Stimulated activated CD8-positive, alpha-beta memory T cell treated with anti-CD3 and anti-CD28 coated beads, Interleukin-7, amount 100 ng/mL, for 48 hours (primary cell): ENCODE data around the gene PDE4D.
"Not testable (repeated sequence)": the region's sequence is repeated elsewhere in the genome, so short reads cannot be mapped to it uniquely, and the experiment has no call there.

Source experiments
- DNase-seq, 2 donors: peaks; one replicate each; pipeline ENCODE4 v3.0.0-alpha.2; 2020; ENCODE audit warnings: low read depth in 1 of 2; ENCODE audit errors: extremely low read depth in 1 of 2

PDE4D gene

DNA sequence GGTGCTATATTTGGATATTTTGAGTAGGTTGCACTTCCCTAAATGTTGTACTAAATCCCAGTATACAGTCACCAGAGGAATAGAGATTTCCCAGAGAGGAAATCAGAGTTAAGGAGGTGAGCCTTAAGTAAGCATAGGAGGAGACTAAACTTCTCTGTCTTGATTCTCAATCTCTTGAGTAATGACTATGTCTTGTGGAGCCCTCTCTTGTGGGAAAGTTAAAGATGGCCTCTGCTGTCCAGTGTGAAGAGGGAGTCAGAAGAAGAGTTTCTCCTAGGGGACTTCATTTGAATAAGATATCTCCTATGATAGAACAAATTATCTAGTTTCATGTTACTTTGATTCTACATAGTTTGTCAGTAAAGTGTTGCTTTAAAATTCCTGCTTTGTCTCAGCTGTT, 502.5 kb downstream of the PDE4D start:
- DNase-seq: no peak

DNA sequence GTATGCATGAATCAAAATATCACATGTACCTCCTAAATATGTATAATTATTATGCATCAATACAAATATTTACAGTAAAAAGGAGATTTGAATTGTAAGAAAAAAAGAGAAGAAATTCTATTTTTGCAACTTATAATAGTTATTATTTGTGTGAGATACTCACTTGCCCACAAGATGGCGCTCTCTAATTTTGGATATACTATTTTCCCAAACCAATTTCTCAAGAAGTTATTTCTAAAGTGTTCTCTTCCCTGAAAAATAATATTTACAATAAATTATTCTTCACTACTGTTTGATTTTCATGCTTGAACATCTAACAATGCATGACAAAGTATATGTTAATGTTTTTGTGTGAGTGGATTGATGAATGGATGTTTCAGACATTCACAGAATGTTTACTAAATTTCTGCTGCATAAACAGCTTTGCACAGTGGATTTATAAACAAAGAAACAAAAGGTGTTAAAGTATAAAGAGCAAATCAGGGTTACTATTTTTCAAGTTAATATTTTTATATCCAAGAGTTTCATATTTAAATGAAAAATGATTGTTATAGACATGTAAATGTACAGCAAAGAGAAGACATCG, 503.4 kb downstream of the PDE4D start:
- DNase-seq: no peak

DNA sequence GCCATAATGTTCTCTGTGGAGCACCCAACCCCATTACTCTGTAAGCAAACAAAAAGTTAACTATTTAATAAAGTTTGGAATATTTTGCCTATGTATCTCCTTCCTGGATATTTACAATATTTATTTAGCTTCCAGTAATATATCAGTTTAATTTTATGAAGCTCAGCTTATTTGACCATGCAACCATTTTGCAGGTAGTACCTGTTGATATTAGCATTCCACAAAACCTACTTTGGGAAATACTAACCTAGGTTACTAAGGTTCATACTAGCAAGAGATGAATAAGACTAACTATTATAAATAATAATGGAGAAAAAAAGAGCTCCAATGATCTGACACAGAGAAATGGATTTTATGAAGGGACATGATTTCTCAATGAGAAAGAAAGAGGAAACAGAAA, 506.4 kb downstream of the PDE4D start:
- no peak for DNase-seq

DNA sequence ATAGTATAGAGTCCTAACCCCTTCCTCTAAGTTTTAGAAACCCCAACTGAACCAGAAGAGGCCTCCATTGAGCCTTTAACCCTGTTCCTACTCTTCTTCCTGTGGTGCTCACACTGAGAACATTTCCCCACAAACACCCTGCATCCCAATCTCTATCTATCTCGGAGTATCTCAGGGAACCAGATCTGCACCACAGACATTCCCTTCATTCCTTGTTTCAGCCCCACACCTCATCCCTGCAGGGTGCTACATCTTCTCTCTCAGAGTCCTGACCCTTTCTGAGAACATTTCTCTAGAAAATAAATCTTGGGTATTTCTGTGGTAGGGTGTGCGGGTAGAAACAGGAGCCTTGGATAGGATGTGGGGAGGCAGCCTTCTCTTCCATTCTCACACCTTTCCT, 507.8 kb downstream of the PDE4D start:
- DNase-seq: no peak

DNA sequence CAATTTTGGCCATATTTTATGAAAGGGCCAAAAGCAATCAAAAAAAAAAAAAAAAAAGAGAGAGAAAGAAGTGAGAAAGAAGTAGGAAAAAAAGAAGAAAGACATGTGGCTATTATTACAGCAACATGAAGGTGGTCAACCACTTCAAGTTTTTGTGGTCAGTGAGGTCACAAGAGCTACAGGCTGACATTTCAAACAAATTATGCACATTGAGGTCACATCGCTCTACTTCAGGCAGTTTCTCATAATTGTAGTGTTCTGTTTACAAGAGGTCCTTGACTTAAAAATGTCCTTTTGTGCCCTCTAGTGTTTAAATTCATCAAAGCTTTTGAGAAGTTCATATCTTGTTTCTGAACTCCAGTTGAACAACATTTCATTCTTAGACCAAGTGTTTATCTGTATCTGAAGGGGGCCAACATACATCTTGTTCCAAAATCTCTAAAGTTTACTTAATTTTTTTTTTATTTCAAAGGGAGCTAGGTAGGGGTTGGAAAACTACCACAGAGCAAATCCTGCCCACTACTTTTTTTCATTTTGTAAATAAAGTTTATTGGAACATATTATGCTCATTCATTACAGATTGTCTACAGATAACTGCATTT, 513.1 kb downstream of the PDE4D start:
- DNase-seq: no peak

DNA sequence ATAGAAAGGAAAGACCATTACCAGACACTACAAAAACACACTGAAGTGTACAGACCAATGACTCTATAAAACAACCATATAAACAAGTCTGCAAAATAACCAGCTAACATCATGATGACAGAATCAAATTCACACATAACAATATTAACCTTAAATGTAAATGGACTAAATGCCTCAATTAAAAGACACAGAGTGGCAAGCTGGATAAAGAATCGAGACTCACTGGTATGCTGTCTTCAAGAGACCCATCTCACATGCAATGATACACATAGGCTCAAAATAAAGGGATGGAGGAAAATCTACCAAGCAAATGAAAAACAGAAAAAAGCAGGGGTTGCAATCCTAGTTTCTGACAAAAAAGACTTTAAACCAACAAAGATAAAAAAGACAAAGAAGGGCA, 519.5 kb downstream of the PDE4D start:
- DNase-seq: not testable (repeated sequence)

DNA sequence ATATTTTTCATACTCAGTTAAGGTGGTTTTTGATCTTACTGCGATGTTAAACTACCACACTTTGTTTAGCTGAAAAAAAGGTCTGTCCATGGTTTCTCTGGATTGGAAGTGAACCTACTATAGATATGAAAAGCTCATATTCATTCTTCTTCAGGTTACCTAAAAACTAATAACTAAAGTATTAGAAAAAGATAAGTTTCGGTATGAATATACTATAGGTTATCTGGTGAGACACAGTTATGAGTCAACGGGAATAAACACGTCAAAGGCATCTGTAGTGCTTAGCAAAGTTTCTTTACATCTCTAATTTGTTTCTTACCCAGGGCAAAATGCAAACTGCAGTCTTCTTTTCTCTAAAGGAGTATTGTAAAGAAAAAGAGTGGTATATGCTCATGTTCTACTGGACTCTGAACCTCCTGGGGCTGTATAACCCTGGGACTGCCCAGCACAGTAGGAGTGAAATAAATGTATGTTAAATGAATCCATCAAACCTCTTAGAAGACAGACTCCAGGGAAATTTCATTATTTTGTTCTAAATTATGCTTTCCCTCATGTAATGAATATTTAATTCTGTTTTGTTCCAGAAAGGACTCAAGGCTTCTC, 521.9 kb downstream of the PDE4D start:
- DNase-seq: no peak

DNA sequence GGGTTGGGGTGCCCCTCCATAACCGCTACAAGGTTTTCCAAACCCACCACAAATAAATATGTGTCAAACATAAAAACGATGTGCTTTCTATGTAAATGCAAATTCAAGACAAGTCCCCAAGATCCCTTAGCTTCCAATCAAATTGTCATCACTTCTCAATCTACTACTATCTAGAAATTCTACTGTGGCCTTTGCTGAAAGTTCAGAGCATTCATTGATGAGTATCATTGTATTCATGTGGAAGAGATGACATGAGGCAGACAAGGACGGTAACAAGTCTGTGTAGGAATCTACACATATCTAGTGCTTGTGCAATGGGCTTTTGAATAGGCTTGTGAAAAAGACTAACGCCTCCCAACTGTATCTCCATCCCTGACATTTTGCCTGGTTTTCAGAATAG, 524.6 kb downstream of the PDE4D start:
- no peak for DNase-seq

DNA sequence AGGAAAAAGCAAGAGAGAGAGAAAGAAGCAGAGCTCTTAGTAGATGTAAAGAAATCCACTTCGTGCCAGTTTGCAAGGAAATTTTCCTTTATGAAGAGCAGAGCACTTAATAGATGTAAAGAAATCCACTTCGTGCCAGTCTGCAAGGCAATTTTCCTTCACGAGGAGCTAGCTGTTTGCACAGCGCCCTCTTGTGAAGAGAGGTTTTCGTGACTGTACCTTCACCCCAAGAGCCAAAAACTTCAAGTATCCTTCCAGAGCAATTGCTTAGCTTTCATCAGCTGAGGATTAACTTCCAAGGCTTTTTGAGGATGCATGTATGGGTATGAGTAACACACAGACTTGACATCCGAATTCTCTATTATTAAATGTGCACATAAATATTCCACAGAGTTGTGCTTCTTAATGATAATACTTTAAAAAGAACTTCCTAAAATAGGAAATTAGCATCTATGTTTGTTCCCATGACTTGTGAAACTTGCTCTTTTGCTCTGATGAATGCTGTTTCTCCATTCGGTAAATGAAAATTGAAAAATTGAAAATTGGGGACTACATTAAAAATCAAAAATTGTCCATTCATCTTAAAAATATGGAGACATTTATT, 525.6 kb downstream of the PDE4D start:
- no peak for DNase-seq

DNA sequence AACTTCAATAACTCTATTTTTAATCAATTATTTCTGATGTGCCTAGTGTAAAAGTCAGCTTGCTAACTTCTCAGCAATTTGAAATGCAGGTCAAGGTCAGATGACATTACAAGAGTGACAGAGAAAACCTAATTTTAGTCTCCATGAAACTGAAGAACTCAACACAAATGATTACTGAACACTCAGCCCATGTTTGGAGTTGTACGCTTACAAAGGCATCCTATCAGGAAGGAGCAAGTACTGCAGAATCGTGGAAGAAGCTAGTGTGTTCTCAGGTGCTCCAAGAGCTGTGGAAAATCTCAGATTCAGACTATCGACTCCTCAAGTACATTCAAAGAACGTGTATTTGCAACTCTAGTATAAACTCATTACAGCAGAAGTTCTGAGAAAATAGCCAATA, 526.7 kb downstream of the PDE4D start:
- no peak for DNase-seq

DNA sequence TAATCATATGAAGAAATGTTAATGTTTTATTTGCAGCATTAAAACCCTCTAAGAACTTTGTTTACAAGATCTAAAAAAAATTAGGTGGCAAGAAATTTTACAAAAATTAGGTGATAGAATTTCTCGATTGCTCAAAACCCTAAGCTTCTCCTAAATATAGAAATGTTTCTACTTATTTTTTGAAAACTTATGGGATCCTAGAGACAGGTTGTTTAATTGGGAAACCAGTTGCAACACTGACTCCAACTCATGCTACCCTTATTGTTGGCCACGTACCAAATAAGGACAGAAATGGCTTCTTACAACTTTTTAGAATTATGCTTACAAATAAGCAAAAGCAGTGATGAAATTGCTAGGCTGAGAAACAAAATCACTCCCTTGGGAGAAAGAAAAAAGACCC, 531.1 kb downstream of the PDE4D start:
- no peak for DNase-seq

DNA sequence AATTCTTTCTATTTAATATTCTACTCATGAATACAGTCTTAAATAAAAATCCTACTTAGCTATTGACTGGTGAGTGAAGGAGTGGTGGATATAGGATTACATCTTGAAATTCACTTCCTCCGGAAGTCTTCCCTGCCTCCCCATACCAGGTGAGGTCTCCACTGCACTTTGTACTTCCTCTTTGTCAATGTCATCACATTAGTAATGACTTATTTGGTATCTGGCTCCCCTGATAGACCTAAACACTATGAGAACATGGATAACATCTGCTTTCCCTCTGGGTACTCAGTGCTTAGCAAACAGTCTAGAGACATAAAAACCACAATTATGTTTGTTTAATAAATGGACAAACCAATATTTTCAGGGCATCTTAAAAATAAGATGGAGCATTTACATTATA, 532.1 kb downstream of the PDE4D start:
- DNase-seq: no peak

DNA sequence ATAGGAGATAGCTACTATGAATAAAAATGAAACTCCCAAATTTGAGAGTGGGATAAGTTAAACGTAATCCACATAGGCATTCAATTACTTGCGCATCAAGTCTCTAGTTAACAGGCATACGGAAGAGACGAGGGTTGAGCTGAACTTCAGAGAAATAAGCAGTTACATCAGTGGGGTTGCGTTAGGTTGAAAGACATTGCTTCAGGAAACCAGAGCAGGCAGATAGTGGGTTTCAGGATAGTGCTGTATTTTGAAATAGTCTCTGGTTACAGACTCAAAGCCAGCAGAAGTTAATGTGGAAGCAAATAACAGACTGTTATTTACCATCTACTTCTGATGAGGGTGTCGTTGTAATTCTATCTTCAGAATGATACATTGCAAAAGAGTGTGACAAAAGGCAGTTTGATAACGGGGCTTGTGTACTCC, 533.4 kb downstream of the PDE4D start:
- DNase-seq: no peak

DNA sequence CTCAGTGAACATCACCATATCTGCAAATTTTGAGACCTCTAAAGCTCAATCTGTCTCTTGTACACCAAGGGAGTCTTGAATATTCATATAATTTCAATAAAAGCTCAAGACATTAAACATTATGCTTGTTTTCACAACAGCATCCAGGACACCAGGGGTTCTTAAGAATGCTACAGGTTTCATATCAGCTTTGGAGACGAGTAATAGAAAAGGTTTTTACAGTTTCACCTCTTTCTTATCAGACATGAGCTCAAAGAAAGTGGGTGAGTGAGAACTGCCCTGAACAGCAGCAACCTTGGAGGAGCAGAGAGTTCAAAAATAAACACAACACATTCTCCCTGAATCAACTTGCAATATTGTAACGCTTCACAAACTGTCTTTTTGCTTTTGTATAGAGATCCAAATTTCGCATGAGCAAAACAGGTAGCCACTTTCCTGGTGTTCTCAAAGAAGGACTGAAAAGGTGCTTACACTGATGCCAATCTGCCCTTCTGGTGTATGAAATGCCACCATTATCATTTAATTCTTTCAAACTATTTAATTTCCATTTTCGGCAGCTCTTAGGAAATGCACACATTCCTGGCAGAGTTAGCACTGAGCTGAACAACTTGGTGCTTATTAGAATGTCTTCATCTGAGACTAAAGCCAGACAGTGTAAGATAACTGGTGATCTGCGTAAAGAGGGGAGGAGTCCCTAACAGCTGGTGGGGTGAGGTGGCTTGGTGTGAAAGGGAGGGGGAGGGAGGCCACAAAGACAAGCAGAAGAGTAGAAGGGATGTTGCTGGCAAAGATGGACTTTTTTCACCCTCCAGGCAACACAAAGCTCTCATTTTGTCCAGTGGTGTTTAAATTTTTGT, 535.3 kb downstream of the PDE4D start:
- DNase-seq: no peak

DNA sequence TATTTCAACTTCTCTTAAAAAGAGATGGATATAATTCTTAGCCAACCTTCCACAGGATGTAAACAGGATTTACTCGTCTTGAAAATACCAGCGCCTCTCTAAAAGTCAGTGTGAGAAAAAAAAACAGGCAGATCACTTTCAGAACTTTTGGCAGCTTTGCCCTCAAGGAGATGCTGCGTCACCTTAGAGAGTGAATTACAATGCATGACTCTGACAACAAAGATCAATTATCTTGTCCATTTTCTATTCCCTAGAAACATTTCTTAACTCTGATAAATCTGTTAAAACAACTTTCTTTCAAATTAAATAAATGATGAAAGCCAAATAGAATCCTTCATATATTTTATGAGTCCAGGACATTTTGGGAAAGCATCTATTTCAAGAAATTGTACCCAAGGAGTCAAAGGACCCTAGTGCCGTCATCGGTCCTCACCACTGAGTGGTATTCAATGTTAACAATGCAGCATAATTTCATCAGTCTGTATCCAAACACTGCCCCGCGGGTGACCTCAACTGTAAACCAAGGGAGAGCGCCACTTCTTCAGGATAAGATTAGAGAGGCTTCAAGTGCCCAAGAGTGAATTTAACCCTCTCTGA, 536.0 kb downstream of the PDE4D start:
- no peak for DNase-seq

DNA sequence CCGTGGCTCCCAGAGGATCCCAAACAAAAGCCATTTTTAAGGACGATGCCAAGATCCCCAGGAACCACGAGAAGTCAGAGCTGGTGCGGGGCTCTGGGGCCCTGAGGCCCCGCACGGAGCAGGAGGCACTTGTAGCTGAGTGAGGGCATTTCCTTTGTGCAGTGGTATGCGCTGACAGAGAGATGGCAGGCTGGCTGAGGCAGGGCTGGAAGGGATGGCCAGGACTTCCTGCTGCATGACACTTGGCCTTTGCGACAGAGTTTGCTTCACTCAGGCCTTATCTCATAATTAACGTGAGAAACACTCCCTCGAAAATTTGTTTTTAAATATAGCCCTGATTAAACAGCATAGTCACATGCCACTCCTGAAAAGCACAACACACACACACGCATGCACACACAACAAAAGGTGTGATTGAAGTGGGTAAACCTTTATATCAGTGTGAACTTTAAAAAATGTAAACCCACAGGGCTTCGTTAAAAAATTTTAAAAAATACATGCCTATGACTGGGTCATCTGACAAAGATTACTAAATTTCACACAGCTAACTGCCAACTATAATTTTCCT, 536.6 kb downstream of the PDE4D start:
- DNase-seq: no peak

DNA sequence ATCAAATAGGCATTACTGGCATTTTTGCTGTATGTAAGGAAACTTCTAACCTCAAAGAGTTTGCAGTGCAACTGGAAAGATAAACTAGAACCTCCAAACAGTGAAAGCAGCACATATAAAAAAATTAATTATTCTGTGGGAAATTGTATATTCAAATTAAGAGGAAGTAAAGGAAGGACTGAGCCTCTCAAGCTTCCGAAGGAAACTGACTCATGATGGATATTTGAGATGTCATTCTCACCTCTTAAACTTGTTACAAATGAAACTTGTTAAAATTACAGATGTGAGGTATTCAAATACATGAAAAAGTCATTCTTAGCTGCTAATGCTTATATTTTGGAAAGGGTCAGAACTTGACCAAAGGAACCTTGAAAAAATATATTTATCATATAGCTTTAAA, 538.7 kb downstream of the PDE4D start:
- no peak for DNase-seq

DNA sequence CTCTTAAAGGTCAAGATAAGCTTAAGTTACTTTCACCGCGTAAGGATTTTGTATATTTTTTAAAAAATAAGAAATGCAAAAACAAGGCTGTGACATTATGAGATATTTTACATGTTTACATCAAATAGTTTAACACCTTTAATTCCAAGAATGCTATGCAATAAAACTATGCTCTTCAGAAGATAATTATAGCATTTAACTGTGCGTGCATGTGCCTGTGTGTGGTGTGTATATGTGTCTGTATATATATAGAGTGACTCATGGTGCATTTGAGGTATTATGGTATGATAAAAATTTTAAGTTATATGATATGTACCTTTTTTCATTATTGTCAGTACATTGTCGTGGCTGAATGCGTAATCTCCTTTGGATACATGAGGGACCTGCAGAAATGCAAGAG, 539.3 kb downstream of the PDE4D start:
- no peak for DNase-seq

DNA sequence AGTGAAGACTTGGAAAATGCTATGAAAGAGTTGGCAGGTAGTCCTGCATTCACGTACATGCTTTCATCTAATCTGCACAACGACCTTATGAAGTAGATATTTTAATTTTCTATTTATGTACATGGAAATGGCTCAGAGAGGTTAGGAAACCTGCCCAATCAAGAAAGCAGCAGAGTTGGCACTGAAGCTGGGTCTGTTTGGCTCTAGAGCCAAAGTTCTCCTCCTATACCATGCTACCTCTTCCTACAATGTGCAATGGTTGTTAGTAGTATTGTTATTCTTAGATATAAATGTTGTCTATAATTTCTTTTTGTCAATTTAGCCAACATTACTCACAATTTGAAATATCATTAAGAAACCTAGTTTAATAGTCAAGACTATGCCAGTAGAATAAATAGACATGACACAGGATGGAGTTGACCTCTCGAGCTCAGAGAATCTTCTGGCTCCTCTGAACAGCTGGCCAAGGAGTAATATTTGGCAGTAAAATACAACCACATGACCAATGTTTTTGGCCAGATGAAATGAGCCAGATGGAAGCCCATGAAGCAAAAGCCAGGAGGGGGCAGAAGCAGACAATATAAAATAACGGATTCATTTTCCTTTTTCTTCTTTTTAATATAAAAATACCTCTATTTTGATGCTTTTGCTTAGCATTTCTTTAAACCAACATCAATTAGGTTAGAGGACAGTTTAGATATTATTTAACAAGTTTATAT, 542.3 kb downstream of the PDE4D start:
- DNase-seq: no peak

DNA sequence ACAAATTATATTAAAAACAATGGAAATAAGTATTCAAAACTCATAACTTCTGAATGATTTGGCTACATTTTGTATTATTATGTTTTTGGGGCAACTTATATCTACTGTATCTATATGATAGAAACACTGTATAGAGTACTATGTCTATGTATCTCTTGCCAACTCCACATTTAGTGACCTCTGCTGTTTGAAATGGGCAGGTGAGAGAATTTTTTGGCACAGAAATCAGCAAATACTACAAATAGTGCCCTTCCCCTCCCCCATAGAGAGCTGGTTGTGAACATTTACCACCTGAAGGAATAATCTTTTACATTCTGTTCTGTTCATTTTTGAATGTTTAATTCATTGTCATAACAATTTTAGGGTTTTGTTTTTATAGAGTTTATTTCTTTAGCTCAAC, 545.3 kb downstream of the PDE4D start:
- DNase-seq: no peak
